Activated CD4-positive, alpha-beta T cell treated with anti-CD3 and anti-CD28 coated beads for 4 hours (primary cell): ENCODE results near the gene FAM50A.

ENCODE experiments used
- DNase-seq, 2 donors: peaks; one replicate each; pipeline ENCODE4 v3.0.0-alpha.2; 2020

The FAM50A gene

DNA sequence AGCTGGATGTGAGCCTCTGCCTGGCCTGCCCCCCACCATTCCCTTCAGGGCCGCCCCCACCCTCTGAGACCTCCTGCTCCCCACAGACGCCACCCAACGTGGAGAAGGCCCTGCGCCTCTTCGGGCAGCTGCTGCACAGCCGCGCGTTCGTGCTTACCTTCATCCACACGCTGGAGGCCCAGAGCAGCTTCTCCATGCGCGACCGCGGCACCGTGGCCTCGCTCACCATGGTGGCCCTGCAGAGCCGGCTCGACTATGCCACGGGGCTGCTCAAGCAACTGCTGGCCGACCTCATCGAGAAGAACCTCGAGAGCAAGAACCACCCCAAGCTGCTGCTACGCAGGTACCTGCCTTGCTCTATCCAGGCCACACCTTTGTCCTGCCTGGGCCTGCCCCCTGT, 24.3 kb downstream of the FAM50A start:
- no peak for DNase-seq

- DNase-seq: no peak
Observed at GRCh38 chrX:154469114-154469513, 25.2 kb downstream of the FAM50A start.

GRCh38 chrX:154469880-154470279, 25.9 kb downstream of the FAM50A start:
- DNase-seq: no peak

DNA sequence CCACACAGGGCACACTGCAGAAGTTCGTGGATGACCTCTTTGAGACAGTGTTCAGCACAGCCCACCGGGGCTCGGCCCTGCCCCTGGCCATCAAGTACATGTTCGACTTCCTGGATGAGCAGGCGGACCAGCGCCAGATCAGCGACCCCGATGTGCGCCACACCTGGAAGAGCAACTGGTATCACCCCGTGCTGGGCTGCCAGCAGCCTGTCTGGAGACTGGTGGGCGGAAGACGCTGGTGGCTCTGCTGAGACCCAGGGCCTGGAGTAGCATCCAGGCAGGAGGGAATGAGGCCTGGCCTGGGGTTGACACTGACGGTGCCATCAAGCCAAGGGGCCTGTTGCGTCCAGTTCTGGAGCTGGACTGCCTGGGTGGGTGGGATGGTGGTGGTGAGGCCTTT, 26.5 kb downstream of the FAM50A start:
- DNase-seq: no peak

- no peak for DNase-seq
Observed at GRCh38 chrX:154470914-154471568, 27.1 kb downstream of the FAM50A start.

DNA sequence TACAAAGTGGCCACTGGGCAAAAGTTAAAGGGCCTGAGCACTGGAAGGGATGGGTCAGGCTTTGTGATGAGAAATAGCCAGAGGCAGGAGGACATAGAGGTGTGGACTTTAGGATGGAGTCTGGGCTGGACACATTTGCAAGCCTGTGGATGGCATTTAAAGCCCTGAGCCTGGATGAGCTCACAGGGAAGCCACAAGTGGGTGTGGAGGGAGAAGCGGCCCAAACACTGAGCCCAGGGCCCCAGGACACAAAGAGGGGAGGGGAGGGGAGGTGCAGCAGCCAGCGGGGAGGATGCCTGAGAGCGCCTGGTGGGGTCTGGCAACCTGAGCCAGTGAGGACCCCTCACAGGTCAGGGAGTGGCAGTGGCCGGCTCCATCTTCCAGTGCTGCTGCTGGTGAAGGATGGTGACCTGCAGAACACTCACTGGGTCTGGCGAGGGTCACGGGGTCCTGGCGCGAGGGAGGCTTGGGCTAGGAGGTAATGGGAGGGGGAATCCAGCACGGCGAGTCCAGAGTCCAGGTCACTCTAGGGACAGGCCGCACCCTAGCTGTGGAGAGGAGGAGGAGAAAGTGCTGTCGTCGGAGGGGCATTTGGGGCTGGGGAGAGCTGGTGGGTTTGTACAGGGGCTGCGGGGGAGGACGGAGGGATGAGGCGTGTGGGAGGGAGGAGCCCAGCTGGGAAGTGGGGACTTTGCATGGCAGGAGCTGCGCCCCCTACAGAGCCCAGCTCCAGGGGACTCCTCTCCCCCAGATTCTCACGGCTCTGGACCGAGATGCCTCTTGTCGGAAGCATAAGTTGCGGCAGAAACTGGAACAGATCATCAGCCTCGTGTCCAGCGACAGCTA, 28.1 kb downstream of the FAM50A start:
- DNase-seq: no peak

DNA sequence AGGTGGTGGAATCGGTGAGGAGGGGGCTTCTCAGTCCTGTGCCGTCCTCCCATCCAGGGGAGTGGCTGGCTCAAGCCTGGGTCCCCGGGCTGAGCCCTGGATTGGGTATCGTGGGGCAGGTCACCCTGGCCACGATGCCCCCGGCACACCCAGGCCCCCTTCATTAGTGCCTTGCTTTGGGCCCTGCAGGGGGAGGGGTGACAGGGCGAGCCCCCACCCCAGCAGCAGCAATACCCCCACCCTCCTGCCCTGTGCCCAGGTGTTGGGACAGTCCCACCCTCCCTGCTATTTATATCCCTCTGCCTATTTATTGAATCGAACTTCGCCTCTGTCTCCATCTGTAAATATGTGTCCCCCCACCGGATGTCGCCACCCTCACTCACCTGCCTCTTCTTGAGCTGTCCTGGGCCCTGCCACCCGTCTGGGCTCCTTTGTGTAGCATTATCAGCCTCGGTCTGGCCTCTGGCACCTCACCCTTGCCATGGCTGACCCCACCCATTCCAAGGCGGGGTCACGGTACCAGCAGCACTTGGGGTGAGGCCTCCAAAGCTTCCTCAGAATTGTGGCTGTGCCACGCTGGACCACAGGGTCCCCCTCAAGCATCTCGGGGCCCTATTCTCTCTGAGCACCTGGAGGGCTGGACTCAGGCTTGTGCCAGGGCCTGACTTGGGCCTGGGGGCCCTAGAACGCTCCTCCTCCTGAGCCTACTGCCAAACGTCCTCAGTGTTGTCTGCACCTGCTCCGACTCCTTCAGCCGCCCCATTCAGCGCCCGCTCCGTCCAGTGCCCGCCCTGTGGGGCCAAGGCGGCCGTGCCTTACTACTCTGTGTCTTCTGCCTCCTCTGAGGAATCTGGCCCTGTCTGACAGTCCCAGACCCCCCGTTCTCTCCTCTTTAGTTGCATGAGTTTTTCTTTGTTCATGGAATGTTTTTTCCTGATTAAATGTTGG, 29.0 kb downstream of the FAM50A start:
- DNase-seq: no peak

DNA sequence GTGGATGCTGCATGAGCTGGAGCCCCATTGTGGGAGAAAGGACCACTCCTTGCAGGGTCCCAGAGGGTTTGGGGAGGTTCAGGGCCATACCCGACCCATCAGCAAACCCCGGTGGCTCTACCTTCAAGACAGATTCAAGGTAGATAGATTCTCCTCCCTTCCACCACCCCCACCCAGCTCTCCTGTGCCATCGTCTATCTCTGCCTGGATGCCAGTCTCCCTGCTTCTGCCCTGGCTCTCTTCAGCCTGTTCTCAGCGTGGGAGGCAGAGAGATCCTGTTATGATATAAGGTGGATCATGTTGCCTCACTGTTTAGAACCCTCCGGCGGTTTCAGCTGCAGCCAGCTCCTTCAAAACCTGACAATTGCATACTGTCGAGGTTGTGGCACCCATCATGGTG, 29.7 kb downstream of the FAM50A start:
- no peak for DNase-seq

- no peak for DNase-seq
Observed at GRCh38 chrX:154476821-154477220, 32.9 kb downstream of the FAM50A start.

- DNase-seq: no peak
Observed at GRCh38 chrX:154477891-154478477, 34.0 kb downstream of the FAM50A start.

GRCh38 chrX:154478728-154479622, 35.0 kb downstream of the FAM50A start, which contains the start of gene LAGE3:
Gene LAGE3, minus strand, starts transcription at chrX:154479281. Its CDS starts 366 bp downstream, at chrX:154478915.
- DNase-seq: peak; percentile 92 to 94

DNA sequence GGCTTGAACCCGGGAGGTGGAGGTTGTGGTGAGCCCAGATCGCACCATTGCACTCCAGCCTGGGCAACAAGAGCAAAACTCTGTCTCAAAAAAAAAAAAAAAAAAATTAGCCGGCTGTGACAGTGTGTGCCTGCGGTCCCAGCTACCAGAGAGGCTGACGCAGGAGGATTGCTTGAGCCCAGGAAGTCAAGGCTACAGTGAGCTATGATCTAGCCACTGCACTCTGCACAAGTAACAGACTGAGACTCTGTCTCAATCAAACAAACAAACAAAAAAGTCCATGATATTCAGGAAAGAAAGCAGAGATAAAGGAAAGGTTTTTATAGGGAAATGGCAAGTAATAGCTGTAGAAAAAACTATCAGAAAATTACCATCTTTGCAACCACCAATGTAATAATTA, 37.3 kb downstream of the FAM50A start:
- DNase-seq: no peak

GRCh38 chrX:154481911-154482601, 38.1 kb downstream of the FAM50A start:
- no peak for DNase-seq

- no peak for DNase-seq
Observed at GRCh38 chrX:154482786-154483185, 38.8 kb downstream of the FAM50A start.

- no peak for DNase-seq
Observed at GRCh38 chrX:154483325-154483724, 39.4 kb downstream of the FAM50A start.

GRCh38 chrX:154484255-154485149, 40.6 kb downstream of the FAM50A start:
- DNase-seq: no peak

DNA sequence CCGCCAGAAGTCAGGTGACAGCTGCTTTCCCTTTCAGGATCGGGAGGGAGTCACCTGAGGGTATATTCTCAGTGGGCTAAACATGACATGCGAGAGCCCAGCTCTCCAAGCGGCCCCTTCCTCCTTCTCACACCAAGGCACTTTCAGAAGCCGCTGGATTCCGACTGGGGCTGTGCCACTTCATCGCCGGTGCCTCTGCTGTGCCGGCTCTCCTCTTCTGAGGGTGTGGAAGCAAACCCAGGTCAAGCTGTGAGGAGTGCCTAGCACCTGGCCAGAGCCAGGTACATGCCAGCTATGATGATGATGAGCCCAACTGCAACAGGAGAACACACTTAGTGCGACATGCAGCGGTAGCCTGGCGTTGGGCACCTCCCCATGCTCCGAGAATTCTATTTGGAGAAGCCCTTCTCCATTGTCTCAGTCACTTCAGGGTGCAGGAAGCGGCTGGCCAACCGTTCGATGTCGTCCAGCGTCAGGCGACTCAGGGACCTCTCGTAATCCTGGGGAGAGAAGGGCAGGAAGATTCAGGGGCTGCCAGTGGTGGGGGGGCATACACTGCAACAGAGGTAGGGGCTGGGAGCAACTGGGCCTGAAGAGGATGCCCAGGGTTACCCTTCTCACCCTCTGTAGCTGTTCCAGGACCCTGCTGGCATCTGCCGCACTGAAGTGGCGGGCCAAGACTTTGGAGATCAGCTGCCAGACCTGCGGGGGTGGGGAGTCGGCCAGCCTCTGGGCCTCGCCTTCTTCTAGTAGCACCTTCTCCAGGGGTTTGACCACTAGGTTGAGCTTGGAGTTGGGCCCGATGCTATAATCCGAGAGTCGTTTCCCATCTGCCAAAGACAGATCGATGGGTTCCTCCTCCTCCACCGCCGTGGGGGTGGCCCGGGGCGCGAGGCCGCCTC, 41.5 kb downstream of the FAM50A start:
- no peak for DNase-seq

DNA sequence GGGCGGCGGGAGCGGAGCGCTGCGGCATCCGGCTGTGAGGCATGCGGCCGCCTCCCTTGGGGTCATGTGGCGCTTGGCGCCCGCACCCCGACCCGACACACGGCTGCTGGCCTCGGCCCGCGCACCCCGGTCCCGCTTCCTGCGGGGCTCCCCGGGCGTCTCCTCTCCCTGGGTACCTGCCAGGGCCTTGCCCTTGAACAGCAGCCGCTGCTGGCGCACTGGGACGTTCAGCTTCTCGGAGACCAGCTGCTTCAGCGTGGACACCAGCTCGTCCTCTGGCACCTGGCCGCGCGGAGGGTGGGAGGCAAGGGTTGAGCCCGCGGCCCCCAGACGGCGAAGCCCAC, 42.1 kb downstream of the FAM50A start:
- DNase-seq: peak in 1 of 2 donors; percentile 20
